Keratinocyte (primary cell): ENCODE measurements around the gene ASH1L.
"Not testable (repeated sequence)": the region's sequence is repeated elsewhere in the genome, so short reads cannot be mapped to it uniquely, and the experiment has no call there.

Experiments used
- EZH2 ChIP-seq: IDR thresholded peaks from one replicate; pipeline ENCODE4 v1.6.1; 2012; ENCODE audit warnings: inconsistent platforms, mild to moderate bottlenecking, low read length, moderate library complexity
- TF ChIP-seq, protein P1 (sequence below), 3 experiments: IDR thresholded peaks in 1 of 3; conservative IDR thresholded peaks in 1 of 3; optimal IDR thresholded peaks in 1 of 3; 2 replicates in 2 of 3; 3 replicates in 1 of 3; pipeline versions ENCODE3 to v1.5.1; 2011; ENCODE audit warnings: low read length in 3 of 3, mild to moderate bottlenecking in 3 of 3, moderate library complexity in 2 of 3, control low read depth in 1 of 3, inconsistent platforms in 1 of 3; ENCODE audit not compliant: insufficient read depth in 2 of 3; ENCODE audit errors: extremely low read depth in 1 of 3

GRCh38 chr1:155610257-155610647 lies 47.6 kb upstream of the ASH1L start:
- TF ChIP-seq, protein P1, sequence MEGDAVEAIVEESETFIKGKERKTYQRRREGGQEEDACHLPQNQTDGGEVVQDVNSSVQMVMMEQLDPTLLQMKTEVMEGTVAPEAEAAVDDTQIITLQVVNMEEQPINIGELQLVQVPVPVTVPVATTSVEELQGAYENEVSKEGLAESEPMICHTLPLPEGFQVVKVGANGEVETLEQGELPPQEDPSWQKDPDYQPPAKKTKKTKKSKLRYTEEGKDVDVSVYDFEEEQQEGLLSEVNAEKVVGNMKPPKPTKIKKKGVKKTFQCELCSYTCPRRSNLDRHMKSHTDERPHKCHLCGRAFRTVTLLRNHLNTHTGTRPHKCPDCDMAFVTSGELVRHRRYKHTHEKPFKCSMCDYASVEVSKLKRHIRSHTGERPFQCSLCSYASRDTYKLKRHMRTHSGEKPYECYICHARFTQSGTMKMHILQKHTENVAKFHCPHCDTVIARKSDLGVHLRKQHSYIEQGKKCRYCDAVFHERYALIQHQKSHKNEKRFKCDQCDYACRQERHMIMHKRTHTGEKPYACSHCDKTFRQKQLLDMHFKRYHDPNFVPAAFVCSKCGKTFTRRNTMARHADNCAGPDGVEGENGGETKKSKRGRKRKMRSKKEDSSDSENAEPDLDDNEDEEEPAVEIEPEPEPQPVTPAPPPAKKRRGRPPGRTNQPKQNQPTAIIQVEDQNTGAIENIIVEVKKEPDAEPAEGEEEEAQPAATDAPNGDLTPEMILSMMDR (optimal IDR thresholded peaks at IDR 0.05 in 1 of 3, IDR thresholded peaks at IDR 0.05 in 1 of 3, conservative IDR thresholded peaks at IDR 0.05 in 1 of 3; ENCODE audit: extremely low read depth in 1 of 3, insufficient read depth in 2 of 3, low read length in 3 of 3): not testable (repeated sequence)
- TF ChIP-seq EZH2: not testable (repeated sequence)
